GM06990 (cell line): Measurements from ENCODE around the gene ARHGAP4.

Experiments used
- DNase-seq: peaks from one replicate; pipeline ENCODE4 v3.0.0-alpha.2; 2011; ENCODE audit not compliant: insufficient read length; ENCODE audit errors: extremely low read depth
- H3K27me3 ChIP-seq: replicated peaks from 2 replicates; pipeline ENCODE4 v1.6.0; 2011; ENCODE audit warnings: low read length; ENCODE audit not compliant: control insufficient read depth, insufficient read depth
- H3K36me3 ChIP-seq: 2 replicates; pipeline ENCODE4 v1.5.1; 2011; ENCODE audit warnings: low read length; ENCODE audit not compliant: control insufficient read depth, insufficient read depth
- H3K4me3 ChIP-seq: replicated peaks from 2 replicates; pipeline ENCODE4 v1.5.1; 2011; ENCODE audit warnings: low read depth, mild to moderate bottlenecking, control low read depth, low read length
- CTCF ChIP-seq: IDR thresholded peaks from 2 replicates; pipeline ENCODE4 v1.5.1; 2011; ENCODE audit warnings: low read length, control low read depth, mild to moderate bottlenecking, inconsistent platforms; ENCODE audit not compliant: insufficient read depth, poor library complexity, severe bottlenecking

Gene ARHGAP4

DNA sequence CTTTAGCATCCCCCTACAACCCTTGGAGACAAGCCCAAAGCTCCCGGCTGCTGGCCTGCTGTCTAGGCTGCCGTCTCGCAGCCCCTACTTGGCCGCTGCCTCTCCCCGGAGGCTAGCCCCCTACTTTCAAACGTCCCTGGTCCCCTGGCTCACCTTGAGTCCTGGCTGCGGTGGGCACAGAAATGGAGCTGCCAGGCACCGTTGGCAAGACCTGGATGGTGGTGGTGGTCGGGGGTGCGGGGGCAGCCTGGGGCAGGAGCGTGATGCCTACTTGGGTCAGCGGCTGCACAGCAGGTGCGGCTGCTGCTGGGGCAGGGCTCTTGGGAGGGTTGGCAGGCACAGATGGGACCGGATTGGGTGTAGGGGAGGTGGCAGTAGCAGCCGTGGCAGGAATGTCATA, 33.6 kb upstream of the ARHGAP4 start:
- H3K36me3 ChIP-seq, result peaks cover 43% of the 10 kb centered on the region
- no peaks in the 10 kb centered on the region for H3K27me3 ChIP-seq

GRCh38 chrX:153958605-153959004, 32.5 kb upstream of the ARHGAP4 start:
- peaks cover 44% of the 10 kb centered on the region for H3K36me3 ChIP-seq
- no peaks in the 10 kb centered on the region for H3K27me3 ChIP-seq
- no peak for DNase-seq
- no peak overlapping the region for H3K4me3 ChIP-seq
- no peak for TF ChIP-seq CTCF

More for the DNA sequence above, 33.6 kb upstream of the ARHGAP4 start:
- TF ChIP-seq CTCF, result no peak
- H3K4me3 ChIP-seq, result no peak overlapping the region
- no peak for DNase-seq

DNA sequence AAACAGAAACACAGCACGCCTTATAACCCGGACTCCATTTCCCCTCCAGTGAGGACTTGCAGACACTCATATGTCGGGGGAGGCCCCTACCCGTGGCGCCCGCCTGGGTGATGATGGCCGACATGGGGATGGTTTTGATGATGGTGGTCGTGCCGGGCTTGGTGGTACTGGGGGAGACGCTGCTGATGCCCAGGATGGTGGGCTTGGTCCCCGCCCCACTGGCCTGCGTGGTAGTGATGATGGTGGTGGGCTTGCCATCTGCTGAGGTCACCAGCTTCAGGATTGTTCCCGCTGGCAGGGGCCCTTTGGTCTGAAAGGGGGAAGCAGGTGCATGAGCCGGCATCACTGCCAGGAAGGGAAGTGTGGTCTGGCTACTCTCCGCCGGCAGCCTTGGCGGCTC, 31.2 kb upstream of the ARHGAP4 start:
- no peaks in the 10 kb centered on the region for H3K27me3 ChIP-seq
- TF ChIP-seq CTCF, result no peak
- DNase-seq, result peak; percentile 12
- no peak overlapping the region for H3K4me3 ChIP-seq
- peaks cover 44% of the 10 kb centered on the region for H3K36me3 ChIP-seq

DNA sequence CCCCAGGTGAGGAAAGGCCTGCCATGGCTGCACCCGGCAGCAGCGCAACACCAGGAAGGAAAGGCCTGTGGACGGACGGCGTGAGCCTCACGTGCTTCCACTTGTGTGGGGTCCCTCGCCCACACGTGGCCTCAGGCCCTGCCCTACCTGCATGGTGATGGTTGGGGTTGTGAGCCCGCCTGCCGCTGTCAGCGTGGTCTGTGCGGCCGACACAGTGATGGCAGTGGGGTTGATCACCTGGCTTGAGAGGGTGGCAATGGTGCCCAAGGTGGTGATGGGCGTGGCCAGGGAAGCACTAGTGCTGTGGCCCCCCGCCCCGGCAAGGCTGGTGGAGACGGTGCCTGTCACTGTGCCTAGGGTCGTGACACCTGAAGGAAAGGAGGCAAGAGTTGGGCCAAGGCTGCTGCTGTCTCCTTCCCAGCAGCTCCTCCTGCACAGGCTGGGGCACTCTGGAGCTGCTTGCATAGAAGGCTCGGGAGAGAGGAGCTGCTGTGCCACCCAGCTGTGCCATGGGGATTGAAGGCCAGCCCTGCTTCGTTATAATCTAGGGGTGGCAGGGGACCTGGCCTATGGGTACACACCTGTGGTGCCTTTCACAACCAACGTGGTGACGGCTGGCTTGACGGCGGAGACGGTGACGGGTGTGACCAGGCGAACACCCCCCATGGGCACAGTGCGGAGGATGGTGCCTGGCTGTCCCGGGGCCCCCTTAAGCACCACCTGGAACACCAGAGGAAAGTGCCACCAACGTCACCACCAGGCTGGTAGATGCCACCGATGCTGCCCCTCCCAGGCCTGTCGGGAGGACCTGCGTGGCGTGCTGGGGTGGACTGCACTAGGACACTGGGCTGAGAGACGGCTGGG, 30.2 kb upstream of the ARHGAP4 start:
- Histone ChIP-seq H3K36me3 (peaks cover 44% of the 10 kb centered on the region), H3K4me3 (no peak overlapping the region), H3K27me3 (no peaks in the 10 kb centered on the region)
- no peak for TF ChIP-seq CTCF
- no peak for DNase-seq

DNA sequence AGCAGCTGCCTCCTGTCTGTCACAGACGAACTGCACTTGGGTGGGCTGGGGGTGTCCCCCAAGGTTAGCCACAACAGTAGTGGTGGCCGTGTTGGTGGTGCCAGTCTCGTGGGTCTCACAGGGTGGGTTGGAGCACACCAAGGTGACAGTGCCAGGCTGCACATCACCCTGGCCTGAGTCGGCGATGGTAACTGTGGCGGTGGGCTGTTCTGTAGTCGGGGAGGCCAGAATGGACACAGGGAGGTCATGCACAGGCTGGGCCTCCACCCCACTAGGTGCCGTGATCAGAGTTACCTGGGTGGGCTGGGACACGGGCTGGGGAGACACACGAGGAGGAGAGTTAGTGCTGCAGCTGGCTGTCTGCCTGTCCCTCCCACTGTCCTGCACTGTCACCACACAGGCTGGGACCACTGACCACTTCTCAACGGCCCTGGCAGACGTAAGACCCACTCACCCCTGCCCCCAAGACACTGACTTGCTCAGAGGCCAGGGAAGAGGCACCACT, 29.2 kb upstream of the ARHGAP4 start:
- Histone ChIP-seq H3K4me3 (no peak overlapping the region), H3K36me3 (peaks cover 51% of the 10 kb centered on the region), H3K27me3 (no peaks in the 10 kb centered on the region)
- DNase-seq, result no peak
- no peak for TF ChIP-seq CTCF
